Fibroblast of skin of back (primary cell): ENCODE measurements around the gene TGFA.
"Not testable (repeated sequence)": the region's sequence is repeated elsewhere in the genome, so short reads cannot be mapped to it uniquely, and the experiment has no call there.

Source experiments
- DNase-seq: peaks from one replicate; pipeline ENCODE4 v3.0.0-alpha.2; 2013

Gene TGFA

GRCh38 chr2:70496819-70497218 is 56.8 kb downstream of the TGFA start:
- no peak for DNase-seq

- DNase-seq = no peak
Observed at GRCh38 chr2:70494293-70494886, 59.2 kb downstream of the TGFA start.

- DNase-seq = no peak
Observed at GRCh38 chr2:70490381-70490780, 63.2 kb downstream of the TGFA start.

GRCh38 chr2:70489165-70489564 is 64.5 kb downstream of the TGFA start:
- no peak for DNase-seq

- no peak for DNase-seq
Observed at GRCh38 chr2:70484086-70484485, 69.5 kb downstream of the TGFA start.

- peak; percentile 4 for DNase-seq
Observed at GRCh38 chr2:70482401-70482800, 71.2 kb downstream of the TGFA start.

GRCh38 chr2:70480468-70480867 is 73.2 kb downstream of the TGFA start:
- DNase-seq = no peak

- DNase-seq = no peak
Observed at GRCh38 chr2:70479816-70480215, 73.8 kb downstream of the TGFA start.

- DNase-seq = no peak
Observed at GRCh38 chr2:70477441-70477844, 76.2 kb downstream of the TGFA start.

GRCh38 chr2:70475266-70475665 is 78.4 kb downstream of the TGFA start:
- no peak for DNase-seq

- DNase-seq = no peak
Observed at GRCh38 chr2:70474256-70474848, 79.3 kb downstream of the TGFA start.

- no peak for DNase-seq
Observed at GRCh38 chr2:70473101-70473722, 80.4 kb downstream of the TGFA start.

- DNase-seq = no peak
Observed at GRCh38 chr2:70472221-70472890, 81.3 kb downstream of the TGFA start.

GRCh38 chr2:70471129-70471528 is 82.5 kb downstream of the TGFA start:
- no peak for DNase-seq

GRCh38 chr2:70469961-70470360 is 83.7 kb downstream of the TGFA start:
- DNase-seq = no peak

GRCh38 chr2:70469435-70469834 is 84.2 kb downstream of the TGFA start:
- no peak for DNase-seq

- no peak for DNase-seq
Observed at GRCh38 chr2:70468878-70469277, 84.7 kb downstream of the TGFA start.

GRCh38 chr2:70467831-70468779 is 85.5 kb downstream of the TGFA start:
- DNase-seq = no peak

GRCh38 chr2:70467237-70467636 is 86.4 kb downstream of the TGFA start:
- DNase-seq = no peak

GRCh38 chr2:70466647-70467046 is 87.0 kb downstream of the TGFA start:
- DNase-seq = not testable (repeated sequence)

GRCh38 chr2:70463997-70464396 is 89.6 kb downstream of the TGFA start:
- DNase-seq = no peak

- no peak for DNase-seq
Observed at GRCh38 chr2:70463581-70463980, 90.0 kb downstream of the TGFA start.
